HG02943 (cell line): Measurements from ENCODE around the gene CHPF.

ENCODE experiments used
- ATAC-seq: cut with Tn5 transposase; IDR thresholded peaks from one replicate; pipeline ENCODE4 v1.9.1; 2021; ENCODE audit warnings: mild to moderate bottlenecking, low read depth, moderate library complexity; ENCODE audit not compliant: unreplicated experiment

Gene CHPF

GRCh38 chr2:219543596-219544358 is at the start of gene CHPF, which contains the start of gene TMEM198:
Gene CHPF, minus strand, starts transcription at chr2:219543809. Its CDS starts 271 bp downstream, at chr2:219543538.
Gene TMEM198, plus strand, starts transcription at chr2:219544028. Its CDS starts 700 bp downstream, at chr2:219544728.
- ATAC-seq: peak; percentile 68

GRCh38 chr2:219593154-219593553 is 49.5 kb upstream of the CHPF start:
- no peak for ATAC-seq

- ATAC-seq: no peak
Measured at GRCh38 chr2:219592736-219593135, 49.1 kb upstream of the CHPF start.

DNA sequence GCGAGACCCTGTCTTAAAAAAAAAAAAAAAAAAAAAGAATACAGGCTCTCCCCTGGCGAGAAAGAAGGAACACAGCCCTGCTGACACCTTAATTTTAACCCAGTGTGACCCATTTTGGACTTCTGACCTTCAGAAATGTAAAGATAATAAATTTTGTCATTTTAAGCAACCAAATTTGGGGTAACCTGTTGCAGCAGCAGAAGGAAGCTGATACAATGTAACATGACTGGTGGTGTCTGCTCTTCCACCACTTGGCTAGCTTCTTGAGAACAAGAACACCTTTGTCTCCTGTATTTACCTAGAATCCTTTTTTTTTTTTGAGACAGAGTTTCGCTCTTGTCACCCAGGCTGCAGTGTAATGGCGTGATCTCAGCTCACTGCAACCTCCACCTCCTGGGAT is 47.5 kb upstream of the CHPF start:
- no peak for ATAC-seq

GRCh38 chr2:219581346-219581745 is 37.7 kb upstream of the CHPF start:
- ATAC-seq: no peak

DNA sequence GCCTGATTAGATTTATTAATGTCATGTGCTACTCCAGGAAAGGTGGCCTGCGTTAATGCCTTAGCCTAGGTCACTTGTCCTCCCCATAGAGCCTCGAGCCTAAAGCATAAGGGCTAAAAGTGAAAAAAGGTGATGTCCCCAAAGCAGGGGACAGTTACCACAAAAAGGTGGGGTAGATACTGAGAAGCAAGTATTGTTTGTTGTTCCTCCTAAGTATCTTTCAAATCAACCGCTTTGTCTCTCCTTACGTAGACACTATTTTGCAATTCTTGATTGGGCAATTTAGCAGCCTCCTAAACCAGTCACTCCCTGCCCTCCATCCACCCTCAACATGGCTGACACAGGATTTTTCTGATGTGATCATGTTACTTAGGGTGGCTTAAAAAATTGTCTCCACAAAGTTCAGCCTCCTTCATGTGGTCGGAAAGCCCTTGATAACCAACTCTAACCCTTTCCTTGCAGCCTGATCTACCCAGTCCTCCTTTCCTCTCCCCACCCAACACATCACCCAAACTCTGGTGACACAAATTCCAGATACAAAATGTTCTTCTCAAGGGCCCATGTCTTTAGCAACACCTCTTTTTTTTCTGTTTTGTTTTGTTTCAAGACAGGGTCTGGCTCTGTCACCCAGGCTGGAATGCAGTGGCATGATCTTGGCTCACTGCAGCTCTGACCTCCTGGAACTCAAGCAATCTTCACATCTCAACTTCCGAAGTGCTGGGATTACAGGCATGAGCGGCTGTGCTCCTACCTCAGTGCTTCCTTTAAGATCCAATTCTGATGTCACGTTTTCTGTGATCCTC is 35.4 kb upstream of the CHPF start:
- ATAC-seq: no peak

GRCh38 chr2:219576505-219577388 is 33.1 kb upstream of the CHPF start:
- ATAC-seq: no peak

DNA sequence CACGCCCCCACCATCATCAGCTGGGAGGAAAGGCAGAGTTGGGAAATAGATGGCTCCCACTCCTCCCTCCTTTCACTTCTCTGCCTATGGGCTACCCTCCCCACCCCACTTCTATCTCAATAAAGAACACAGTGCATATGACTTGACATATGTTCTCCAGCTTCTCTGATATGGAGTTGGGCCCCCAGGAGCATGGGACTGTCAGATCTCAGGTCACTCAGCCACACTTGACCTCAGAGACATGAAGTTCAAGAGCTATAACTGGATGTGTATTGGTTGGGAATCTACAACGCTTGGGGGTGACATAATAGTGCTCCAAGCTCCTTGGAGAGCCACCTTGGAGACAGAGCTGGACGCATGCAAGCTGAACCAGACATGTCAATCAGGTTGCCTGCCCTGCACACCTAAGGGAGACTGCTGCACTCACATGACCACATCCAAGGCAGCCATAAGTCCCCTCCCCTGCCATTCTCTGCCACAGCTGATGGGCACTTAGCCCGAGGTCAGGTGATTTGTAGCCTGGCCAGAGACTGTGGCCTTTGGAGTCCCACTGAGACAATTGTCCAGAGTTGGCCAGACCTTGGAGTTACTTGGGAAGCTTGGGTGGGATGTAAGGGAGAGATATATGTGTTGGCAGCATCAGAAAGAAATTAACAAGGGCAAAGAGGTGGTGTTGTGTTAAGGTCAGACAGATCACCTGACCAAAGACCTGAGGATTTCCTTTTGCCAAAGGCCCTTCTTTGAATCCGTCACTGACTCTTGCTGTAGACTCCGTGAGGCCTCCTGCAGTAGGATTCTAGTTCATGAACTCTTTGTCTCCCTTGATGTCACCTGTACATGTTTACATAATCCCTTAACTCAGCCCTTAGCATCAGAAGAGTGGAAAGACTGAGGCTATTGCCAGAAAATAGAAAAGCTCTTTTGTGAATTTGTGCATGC is 32.2 kb upstream of the CHPF start:
- no peak for ATAC-seq

DNA sequence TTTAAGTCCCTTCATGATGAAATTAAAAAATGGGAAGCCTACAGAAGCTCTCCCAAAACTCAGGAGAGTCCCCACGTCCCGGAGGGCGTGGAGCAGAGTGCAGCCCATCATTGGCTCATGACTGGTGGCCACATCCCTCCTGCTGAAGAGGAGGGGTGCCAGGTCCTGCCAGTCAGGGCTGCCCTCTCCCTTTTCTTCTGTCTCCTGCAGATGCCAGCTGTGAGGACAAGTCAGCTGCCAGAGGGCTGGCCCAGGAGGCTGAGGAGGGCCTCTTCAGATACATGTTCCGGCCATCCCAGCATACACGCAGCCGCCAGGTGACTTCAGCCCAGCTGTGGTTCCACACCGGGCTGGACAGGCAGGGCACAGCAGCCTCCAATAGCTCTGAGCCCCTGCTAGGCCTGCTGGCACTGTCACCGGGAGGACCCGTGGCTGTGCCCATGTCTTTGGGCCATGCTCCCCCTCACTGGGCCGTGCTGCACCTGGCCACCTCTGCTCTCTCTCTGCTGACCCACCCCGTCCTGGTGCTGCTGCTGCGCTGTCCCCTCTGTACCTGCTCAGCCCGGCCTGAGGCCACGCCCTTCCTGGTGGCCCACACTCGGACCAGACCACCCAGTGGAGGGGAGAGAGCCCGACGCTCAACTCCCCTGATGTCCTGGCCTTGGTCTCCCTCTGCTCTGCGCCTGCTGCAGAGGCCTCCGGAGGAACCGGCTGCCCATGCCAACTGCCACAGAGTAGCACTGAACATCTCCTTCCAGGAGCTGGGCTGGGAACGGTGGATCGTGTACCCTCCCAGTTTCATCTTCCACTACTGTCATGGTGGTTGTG is 31.1 kb upstream of the CHPF start:
- ATAC-seq: no peak

DNA sequence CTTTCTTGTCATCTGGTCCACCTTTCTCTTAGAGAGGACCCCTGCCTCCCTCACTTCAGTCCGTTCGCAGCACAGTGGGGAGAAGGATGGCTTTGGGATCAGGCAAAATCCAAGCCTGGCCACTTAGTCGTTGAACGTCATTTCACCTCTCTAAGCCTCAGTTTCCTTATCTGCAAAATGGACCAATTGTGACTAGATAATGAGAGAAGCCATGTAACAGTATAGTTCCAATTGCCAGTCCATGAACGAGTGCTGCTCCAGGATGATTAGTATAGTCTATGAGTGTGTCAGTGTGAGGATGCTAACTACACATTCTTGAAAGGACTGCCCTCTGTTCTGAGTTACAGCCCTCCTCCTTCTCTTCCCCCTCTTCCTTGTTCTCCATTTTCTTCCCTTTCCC is 29.6 kb upstream of the CHPF start:
- ATAC-seq: no peak

GRCh38 chr2:219572237-219573001 is 28.8 kb upstream of the CHPF start, which contains the start of gene INHA:
Gene INHA, plus strand, starts transcription at chr2:219572310. Its CDS starts 65 bp downstream, at chr2:219572375.
- no peak for ATAC-seq

DNA sequence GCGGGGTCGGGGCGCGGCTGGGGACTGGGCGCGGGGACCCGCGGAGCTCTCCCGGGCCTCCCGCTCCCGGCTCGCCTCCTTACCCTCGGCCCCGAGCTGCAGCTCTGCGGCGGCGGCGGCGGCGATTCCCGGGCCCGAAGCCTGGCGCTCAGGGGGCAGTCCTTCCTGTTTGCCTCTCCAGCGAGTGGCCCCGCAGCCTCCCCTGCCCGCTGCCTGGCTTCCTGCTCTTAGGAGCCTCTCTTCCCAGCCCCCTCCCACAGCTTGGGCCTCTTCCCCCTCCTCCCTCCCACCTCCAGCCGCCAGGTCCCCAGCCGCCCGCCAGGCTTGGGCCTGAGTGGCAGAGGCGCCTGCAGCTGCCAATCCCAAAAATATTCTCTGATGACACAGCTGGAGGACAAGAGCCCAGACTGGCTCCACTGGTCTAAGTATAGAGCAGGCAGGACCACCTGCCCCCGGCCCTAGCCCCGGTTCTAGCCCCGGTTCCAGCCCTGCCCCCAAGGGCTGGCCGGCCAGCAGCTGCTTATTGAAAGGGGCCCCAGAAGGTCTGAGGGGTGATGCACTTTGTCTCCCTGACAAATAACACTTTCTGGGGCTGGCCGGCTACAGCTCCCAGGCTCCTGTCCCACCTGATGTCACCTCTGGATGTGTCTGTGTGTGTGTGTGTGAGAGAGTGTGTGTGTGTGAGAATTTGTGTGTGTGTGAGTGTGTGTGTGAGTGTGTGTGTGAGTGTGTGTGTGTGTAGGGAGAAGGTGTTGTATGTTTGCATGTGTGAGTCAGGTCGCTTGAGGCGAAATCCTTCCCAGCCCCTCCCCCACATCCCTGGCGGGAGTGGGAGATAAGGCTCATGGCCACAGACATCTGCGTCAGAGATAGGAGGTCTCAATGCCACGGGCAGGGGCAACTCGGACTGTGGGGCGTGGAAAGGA is 28.0 kb upstream of the CHPF start, which contains the start of gene OBSL1:
Gene OBSL1 (minus strand): TSS at position 229 of the 926 bp plus-strand sequence. CDS start 307 bp downstream, outside the sequence.
- ATAC-seq: no peak

DNA sequence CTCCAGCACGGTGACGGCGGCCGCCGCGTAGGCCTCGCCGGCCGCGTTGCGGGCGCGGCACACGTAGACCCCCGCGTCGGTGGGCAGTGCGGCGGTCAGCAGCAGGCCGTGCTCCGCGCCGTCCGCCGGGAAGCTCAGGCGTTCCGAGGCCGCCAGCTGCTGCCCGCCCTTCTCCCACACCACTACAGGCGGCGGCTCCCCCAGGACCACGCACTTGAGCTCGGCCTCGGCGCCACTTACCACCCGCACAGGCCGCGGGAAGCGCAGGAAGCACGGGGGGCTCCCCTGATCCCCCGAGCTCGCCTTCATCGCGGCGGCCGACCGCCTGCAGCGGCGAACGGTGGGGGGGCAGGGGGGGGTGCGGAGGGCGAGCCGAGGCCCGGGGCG is 27.3 kb upstream of the CHPF start:
- ATAC-seq: no peak

DNA sequence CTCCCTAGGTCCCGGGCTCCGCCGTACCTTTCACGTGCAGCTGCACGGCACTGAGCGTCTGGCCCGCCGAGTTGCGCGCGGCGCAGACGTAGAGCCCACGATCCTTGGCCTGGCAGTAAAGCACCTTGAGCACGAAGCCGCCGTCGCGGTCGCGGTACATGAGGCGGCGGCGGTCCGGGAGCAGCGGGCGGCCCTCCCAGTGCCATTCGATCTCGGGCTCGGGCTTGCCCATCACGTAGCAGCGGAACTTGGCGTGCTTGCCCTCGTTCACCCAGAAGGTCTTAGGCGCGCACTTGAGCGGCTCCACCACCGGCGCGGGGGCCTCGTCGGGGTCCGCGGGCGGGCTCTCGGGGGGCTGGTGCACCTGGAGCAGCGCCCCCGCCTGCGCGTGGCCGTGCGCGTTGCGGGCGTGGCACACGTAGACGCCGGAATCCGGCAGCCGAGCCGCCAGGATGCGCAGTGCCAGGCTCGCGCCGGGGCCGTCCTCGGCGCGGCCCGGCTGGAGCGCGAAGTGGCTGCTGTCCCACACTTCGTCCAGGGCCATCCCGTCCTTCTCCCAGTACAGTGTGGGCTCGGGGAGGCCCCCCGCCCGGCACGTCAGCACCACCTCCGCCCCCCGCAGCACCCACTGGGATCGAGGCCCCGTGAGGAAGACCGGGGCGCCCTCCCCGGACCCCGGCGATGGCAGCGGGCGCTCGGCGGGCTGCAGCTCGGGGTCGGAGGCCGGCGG is 26.8 kb upstream of the CHPF start:
- no peak for ATAC-seq

DNA sequence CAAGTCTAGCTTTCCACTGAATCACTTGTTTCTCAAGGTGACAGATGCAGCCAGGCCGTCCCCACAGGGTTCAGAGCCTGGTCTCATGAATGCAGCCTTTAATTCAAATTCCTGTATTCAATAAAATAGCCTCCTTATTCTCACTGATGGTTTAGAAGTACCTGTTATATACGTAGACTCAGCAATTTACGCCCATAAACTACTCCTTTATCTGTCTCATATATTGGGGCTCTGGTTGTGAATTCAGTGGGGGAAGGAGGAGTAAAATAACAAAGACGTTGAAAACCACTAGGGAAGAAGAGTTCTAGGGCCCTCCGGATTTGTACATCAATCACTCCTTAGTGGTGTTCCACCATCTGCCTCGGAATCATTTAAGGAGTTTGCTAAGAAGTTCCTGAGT is 26.0 kb upstream of the CHPF start:
- no peak for ATAC-seq

DNA sequence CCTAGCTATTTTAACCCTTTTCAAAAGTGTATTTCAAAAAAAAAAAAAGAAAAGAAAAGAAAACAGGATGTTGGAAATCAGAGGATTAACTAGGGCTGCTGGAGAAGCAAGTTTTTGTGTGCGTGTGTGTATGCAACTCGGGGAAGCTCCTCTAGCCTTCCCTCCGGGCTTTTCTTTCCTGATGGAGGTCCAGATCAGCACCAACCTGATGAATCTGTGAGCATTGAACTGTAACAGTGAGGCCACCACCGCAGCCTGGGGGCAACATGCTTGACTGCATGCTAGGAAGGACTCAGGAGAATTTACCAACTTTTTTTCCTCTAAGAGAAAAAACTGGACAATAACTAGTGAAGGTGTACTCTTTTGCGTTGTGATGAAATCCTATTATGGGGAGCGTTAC is 25.4 kb upstream of the CHPF start:
- no peak for ATAC-seq
